ENCODE results near the gene HBE1.
"Not testable (repeated sequence)": the region's sequence is repeated elsewhere in the genome, so short reads cannot be mapped to it uniquely, and the experiment has no call there.

Gene HBE1

DNA sequence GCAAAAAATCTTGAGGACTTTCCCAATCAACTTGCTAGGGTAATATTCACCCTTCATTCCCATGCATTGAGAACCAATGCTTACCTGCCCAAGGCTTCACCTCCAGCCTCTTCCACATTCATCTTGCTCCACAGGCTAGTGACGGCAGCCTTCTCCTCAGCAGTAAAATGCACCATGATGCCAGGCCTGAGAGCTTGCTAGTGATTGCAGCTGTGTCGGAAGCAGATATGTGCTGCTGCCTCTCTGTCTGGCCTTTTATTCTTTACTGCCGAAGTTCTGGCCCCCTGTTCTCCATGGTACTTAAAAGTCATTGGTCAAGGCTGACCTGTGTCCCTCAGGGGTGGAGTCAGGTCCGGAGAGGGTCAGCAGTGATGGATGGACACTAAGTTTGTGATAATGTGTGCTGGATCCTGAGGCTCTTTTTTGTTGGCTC is at the start of gene HBE1:
Gene HBE1 (minus strand): TSS at position 231 of the 433 bp plus-strand sequence. CDS start 55 bp downstream, at position 176.
- DNase-seq: no peak

DNA sequence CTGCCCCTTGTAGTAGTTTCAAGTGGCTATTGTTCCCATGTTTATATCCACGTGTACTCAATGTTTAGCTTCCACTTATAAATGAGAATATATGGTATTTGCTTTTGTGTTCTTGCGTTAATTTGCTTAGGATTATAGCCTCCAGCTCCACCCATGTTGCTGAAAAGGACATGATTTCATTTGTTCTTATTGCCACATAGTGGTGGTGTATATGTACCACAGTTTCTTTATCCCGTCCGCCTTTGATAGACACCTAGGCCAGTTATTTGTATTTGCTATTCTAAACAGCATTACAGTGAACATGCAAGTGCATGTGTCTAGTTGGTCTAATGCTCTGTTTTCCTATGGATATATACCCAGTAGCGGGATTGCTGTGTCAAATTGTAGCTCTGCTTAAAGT is 47.5 kb upstream of the HBE1 start:
- DNase-seq: no peak

DNA sequence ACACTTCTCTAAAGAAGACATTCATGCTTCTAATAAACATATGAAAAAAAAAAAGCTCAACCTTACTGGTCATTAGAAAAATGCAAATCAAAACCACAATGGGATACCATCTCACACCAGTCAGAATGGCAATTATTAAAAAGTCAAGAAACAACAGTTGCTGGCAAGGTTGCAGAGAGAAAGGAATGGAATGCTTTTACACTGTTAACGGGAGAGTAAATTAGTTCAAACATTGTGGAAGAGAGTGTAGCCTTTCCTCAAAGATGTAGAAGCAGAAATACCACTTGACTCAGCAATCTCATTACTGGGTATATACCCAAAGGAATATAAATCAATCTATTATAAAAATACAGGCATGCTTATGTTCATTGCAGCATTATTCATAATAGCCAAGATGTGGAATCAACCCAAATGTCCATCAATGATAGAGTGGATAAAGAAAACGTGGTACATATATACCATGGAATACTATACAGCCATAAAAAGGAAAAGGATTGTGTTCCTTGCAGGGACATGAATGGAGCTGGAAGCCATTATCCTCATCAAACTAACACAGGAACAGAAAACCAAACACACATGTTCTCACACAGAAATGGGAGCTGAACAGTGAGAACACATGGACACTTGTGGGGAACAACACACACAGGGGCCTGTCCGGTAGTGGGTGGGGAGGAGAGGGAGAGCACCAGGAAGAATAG is 43.7 kb upstream of the HBE1 start:
- DNase-seq: not testable (repeated sequence)

DNA sequence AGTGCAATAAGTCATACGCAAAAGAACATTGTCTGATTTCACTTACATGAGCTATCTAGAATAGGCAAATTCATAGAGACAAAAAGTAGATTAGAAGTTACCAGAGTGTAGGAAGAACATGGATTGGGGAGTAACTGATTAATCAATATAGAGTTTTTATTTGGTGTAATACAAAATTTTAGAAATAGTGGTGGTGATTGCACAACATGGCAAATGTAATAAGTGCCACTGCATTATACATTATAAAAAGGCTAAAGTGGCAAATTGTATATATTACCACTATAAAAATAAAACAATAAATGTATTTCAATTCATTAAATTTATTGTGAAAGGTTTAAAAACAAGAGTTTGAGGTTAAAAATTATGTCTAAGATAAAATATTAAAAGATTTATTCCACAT is 40.7 kb upstream of the HBE1 start:
- no peak for DNase-seq

DNA sequence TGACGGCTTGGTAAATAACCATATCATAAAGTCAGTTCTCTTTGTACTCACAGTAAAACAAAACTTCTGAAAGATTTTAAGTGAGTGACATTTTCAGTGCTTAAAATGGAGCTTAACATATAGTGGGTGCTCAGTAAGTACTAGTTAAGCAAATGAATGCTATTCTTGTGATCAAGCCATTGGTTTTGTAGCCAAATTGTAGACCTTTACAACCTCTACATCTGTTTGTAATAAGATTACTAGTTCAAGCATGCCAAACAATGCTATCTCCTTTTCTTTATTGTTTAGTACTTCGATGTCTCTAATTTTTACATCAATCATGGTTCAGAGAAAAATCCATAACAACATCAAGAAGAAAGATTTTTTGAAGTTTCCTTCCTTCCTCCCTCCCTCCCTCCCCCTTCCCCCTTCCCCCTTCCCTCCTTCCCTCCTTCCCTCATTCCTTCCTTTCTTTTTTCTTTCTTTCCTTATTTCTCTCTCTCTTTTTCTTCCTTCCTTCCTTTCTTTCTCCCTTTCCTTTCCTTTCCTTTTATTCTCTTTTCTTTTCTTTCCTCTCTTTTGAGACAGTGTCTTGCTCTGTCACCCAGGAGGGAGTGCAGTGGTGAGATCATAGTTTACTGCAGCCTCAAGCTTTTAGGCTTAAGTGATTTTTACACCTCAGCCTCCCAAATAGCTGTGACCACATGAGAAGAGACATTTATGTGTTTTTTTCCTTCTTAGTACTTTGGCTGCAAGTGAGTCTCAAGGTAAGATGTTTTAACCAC is 37.7 kb upstream of the HBE1 start:
- DNase-seq: no peak

DNA sequence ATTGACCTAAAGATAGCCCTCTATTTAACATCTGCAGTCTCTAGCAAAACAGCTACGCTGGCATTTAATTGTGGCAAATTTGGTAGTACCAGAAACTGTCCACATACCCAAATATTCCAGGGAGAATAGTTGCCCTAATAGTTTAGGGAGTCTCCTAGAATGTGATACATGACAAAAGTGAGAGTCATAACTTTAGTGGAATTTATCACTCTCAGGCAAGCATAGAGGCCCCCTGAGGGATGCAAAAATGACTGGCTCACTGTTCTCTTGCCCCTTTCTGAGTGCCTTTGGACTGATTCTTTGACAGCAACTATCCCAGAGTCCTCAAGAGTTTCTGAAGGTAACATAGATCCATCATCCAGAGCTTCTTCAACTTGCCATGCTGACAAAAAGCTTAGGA is 34.3 kb upstream of the HBE1 start:
- DNase-seq: no peak

DNA sequence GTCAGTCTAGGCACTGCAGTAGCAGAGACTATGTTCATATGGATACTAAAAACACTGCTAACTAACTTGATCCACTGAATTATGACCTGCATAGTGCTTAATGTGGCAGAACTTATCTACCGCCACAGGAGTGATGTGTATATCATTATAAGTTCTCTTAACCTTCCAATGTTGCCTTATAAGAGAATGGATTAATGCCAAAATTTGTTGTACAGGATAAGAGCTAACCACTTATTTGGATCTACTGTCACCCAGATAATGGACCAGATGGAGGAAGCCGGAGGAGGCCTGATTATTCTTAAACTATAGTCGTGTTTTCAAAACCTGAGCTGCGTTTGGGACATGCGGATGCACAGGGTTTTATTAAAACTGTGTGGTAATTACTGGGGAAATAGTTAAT is 33.9 kb upstream of the HBE1 start:
- no peak for DNase-seq

DNA sequence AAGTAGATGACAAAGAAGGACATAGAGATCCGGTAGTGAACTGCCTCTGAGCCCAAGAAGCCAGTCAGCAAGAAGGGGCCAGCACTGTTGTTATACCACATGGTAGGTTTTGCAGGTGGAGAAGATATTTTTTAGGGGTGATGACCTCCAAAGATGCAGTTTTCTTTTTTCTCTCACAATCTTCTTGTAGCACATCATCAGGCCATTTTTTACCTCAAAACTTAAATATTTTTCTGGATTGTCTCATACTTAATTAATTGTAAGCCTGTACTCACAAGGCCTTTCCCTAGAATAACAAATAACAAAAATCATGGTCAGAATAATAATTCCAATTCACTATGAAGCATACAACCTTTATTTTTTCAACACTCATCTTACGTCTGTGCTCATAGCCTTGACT is 32.1 kb upstream of the HBE1 start, which contains the start of gene OR51B4:
Gene OR51B4 (minus strand): TSS at position 101 of the 400 bp plus-strand sequence. CDS start 0 bp downstream, at position 101.
- no peak for DNase-seq

DNA sequence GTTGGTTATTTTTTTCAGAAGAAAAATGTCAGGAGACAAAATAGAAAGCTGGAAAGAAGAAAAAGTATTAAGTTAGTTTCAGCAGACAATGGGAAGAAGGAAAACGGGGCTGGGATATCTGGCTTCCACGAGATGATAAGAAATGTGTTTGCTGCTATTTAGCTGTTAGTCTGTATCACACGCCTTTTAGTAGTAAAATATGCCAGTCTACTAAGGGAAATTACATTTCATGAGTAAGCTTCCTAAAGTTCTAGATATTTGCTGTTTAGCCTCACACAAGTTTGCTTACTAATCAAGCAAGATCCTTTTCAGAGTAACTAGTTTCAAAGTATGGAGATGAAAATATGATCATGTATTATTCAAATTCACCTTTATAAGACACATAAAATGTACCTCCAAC is 30.5 kb upstream of the HBE1 start:
- DNase-seq: no peak

DNA sequence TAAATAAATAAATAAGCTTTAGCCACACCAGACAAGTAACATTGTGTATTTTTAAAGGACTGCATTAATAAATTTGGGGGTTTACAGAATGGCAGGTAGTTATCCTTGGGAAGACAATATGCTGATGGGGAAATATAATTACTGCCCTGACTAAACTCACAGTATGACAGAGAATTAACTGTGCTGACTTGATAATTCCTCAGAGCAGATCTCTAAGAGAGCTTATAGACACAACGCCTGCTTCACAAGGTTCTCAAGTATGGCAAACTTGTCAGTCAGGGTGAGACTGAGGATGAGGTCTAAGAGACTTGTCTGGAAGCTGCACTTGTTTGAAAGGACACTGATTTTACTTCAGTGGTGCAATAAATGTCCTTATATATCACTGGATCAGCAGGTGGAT is 28.7 kb upstream of the HBE1 start:
- no peak for DNase-seq

DNA sequence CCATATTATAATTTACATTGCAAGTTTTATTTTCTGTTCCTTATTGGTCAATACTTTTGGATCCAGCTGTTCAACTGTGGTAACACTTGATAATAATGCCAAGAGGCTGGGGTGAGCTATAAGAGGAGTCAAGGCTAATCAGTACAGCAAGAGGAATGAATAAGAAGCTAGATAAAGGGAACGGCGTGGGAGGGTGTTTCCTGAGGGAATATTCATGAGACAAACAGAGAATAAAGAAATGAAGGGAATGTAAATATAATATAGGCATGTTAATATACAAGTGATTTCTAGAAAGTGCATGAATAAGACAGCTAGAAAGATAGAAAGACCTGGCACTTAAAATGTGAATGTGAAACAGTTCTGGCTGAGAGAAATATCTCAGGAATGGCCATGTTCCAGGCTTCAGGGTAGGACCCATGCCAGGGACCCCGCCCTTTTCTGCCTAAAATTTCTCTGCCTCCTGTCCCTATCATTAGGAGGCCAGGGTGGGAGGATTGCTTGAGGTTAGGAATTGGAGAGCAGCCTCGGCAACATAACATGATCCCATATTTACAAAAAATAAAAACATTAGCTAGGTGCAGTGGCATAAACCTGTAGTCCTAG is 28.1 kb upstream of the HBE1 start:
- DNase-seq: no peak

DNA sequence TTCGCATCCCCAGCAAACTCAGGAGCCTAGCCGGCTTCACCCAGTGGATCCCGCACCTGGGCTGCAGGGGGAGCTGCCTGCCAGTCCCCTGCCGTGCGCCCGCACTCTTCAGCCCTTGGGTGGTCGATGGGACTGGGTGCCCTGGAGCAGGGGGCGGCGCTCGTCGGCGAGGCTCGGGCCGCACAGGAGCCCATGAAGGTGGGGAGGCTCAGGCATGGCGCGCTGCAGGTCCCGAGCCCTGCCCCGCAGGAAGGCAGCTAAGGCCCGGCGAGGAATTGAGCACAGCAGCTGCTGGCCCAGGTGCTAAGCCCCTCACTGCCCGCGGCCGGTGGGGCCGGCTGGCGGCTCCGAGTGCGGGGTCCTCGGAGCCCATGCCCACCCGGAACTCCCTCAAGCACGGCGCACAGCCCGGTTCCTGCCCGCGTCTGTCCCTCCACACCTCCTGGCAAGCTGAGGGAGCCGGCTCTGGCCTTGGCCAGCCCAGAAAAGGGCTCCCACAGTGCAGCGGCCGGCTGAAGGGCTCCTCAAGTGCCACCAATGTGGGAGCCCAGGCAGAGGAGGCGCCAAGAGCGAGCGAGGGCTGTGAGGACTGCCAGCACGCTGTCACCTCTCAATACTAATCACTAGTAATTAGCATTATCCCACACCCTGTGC is 24.7 kb upstream of the HBE1 start:
- DNase-seq: not testable (repeated sequence)

DNA sequence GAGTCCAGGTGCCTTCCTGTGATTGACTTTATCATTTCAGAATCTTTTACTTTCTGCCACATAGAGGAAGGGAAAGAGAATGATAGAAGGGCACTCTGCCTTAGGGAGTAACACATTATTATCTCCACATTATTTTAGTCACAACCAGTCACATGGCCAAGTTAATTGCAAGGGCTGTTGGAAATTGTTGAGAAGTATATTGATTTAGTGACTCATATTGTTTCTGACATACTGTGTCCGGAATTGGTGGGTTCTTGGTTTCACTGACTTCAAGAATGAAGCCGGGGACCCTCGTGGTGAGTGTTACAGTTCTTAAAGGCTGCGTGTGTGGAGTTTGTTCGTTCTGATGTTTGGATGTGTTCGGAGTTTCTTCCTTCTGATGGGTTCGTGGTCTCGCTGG is 23.3 kb upstream of the HBE1 start:
- DNase-seq: no peak

DNA sequence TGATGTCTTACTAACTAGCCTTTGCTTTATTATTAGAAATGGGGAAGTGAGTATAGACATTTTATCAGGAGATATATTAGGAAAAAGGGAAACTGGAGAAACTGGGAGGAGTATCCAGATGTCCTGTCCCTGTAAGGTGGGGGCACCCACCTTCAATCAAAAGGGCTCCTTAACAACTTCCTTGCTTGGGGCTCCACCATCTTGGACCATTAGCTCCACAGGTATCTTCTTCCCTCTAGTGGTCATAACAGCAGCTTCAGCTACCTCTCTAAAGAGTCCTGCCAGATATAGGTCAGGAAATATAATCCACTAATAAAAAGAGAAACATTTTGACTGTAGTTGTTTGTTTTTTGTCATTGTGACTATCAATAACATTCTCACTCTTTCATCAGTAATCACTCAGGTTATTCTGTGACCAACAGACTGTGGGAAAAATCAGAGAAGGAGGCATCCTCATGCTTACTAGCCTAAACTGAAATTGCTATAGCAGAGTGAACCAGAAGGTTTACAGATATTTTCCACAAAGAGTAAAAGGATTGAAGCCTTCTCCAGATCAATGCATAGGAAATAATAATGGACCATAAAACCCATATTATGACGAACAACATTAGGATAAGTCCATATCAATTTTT is 21.6 kb upstream of the HBE1 start:
- DNase-seq: no peak

DNA sequence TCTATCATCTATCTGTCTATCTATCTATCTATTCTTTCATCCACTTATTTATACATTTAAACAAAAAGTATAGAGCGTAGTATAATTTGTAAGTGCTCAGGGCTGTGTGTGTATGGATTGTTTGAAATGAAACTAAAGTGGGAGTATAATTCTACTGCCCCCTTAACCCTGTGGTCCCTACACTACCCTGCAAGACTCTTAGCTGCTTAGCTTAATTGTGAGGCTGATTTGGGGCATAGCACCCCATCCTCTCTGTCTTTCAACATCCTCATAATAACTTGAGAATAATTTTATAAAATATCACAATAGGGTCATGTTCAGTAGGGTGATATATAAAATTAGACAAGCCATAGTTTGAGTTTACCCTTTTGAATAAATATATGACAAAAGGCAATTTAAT is 20.4 kb upstream of the HBE1 start:
- DNase-seq: no peak

DNA sequence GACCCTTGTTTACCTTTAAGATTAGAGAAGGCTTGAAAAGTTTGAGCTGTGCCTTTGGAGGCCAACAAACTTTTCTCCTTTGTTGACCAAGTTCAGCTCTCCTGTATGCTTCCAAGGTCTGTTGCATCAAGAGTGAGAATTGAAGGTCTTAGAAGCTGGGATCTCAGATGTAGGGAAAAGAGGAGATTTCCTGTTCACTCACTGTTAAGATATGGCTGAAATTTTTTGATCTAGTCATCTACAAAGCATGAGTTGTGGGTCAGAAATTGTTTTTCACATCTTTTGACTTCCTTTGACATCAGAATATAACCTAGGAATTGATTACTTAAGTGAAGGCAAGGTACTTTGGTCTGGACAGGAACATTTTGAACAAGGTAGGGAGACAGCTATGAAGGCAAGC is 20.0 kb upstream of the HBE1 start:
- no peak for DNase-seq

DNA sequence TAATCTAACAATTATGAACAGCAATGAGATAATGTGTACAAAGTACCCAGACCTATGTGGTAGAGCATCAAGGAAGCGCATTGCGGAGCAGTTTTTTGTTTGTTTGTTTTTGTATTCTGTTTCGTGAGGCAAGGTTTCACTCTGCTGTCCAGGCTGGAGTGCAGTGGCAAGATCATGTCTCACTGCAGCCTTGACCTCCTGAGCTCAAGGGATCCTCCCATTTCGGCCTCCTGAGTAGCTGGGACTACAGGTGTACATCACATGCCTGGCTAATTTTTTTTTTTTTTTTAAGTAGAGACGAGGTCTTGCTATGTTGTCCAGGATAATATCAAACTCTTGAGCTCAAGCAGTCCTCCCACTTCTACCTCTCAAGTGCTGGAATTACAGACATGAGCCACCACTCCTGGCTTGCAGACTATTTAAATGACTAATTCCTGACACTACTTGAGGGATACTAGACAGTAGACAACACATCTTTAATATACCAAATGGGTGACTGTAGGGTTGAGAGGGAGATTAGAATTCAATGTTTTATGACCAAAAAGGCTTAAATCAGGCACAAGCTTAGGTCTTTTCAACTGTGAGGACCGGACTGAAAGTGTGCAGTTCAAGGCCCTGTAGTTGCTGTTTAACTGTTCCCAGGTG is 19.3 kb upstream of the HBE1 start:
- DNase-seq: no peak

DNA sequence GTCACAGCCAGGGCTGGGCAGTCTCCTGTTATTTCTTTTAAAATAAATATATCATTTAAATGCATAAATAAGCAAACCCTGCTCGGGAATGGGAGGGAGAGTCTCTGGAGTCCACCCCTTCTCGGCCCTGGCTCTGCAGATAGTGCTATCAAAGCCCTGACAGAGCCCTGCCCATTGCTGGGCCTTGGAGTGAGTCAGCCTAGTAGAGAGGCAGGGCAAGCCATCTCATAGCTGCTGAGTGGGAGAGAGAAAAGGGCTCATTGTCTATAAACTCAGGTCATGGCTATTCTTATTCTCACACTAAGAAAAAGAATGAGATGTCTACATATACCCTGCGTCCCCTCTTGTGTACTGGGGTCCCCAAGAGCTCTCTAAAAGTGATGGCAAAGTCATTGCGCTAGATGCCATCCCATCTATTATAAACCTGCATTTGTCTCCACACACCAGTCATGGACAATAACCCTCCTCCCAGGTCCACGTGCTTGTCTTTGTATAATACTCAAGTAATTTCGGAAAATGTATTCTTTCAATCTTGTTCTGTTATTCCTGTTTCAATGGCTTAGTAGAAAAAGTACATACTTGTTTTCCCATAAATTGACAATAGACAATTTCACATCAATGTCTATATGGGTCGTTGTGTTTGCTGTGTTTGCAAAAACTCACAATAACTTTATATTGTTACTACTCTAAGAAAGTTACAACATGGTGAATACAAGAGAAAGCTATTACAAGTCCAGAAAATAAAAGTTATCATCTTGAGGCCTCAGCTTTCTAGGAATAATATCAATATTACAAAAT is 18.6 kb upstream of the HBE1 start:
- DNase-seq: no peak

DNA sequence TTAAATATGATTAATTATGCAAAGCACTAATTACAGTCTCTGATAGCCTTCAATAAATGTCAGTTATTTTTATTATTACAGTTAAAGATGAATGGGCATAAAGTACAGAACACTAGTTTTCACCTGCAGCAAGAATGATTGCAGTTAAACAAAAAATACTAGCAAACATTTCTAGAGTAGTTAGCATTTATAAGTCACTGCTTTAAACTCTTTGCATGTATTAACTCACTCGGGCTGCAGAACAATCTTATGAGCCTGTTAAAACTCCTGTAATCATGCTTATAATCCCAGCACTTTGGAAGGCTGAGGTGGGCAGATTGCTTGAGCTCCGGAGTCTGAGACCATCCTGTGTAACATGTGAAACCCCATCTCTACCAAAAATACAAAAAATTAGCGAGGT is 17.2 kb upstream of the HBE1 start:
- DNase-seq: no peak

DNA sequence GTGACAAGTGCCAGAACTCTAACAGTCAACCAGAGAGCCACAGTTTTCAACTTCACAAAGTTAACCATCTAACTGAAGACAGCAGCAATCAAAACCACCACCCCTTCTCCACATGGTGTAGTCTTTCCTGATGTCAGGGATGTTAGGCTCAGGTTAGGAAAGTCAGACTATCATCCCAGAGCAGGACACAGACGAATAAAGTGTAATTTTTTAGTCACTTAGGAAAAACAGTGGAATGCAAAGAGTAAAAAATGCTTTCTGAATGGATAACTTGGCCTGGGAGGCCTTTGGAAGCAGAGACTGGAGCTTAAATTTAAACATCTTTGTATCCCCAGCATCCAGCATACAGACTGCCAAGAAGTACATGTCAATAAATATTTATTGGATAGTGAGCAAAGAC is 16.6 kb upstream of the HBE1 start:
- DNase-seq: no peak

DNA sequence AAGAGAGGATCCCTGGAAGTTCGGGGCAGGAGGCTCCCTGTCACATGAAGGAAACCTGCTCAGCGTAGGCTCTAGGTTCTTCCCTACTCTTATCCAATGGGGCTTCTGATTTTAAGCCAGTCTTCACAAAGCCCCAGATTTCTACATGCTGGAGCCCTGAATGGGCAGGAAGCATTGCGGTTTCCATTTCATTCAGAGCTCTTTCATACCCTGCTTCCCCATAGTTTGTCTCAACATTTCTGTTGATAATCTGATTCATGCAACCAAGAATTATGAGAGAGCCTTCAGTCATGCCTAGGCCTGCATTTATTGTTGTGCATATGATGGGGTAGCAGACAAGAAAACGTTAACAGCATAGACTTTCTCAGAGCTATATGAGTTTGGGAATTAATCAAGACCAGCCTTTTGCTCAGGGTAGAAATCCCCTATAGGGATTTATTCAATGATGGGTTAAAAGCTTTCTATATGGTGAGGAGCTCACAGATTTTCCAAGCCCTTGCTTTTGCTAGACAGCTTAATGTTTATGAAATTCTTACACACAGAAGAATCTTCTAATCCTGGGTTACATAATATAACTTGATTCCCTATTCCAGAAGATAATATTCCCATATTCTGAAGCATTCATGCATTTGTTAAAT is 16.1 kb upstream of the HBE1 start:
- DNase-seq: no peak
